SK-N-MC (cell line): ENCODE data around the gene CBFA2T2.

ENCODE experiments used
- EZH2 ChIP-seq: fragments of 200-600 bp; sonication (generic); IDR thresholded peaks from one replicate; pipeline ENCODE4 v1.6.1; 2017; ENCODE audit warnings: antibody characterized with exemption
- POLR2AphosphoS5 ChIP-seq: IDR thresholded peaks from 2 replicates; pipeline ENCODE4 v1.6.1; 2012; ENCODE audit warnings: mild to moderate bottlenecking, low read depth, low read length, borderline replicate concordance

DNA sequence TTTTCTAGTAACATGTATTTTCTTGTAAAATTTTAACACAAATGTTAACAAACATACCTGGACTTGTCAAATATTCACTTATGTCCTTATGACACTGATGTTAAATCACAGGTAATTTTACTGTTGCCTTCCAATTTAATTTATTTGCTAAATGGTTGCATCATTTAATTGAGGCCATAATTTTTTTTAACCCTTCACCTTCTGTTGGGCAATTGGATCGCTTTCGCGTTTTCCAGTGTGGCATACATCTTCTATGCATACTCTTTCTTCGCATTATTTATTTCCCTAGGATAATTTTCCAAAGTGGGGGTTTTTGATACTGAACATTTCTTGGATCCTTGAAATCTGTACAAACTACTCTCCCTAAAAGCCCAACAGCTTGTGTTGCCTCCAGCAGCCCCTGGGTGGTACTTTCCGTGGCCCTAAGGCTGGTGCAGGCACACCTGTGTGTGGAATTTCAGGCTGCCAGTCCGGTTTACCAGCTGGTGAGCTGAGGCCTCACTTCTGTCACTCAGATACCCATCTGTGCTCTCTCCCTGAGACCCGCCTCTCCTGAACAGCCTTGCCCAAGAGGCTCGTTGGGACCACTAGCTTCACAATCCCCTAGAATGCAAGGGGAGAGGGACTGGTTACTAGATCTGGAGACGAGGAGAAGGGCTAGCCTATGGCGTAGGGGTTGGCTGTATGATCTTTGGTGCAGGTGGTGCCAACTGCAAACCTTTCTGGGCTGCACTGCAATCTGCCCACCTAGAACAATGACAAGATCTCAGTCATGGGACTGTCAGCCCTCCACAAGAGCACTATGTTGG lies 161.1 kb downstream of the CBFA2T2 start:
- TF ChIP-seq POLR2AphosphoS5 (no peak), EZH2 (no peak)
